Frontal cortex (tissue), 4 donors: Measurements from ENCODE around the gene PDZD8. TPM values are rescaled to one million over a fixed set of nuclear protein-coding genes. Genes with fewer than 3 reads are reported as not detected.
A peak's percentile ranks its signal among the peaks of the same experiment; 100 is the strongest.

Experiments used
- DNase-seq, 2 donors: peaks; one replicate each; pipeline ENCODE4 v3.0.0; 2012; ENCODE audit warnings: low spot score in 2 of 2
- FAIRE-seq: peaks from 2 replicates; lab custom pipeline; 2012; peaks lifted over from hg19 to GRCh38; lab: Jason Lieb, UNC
- total RNA-seq: library from RNA; depleted of rRNA; stranded (reverse); fragments of >200 nt; gene quantifications from one replicate; pipeline ENCODE4 v1.2.3, GENCODE V29; 2014
- donor health status: control.
- donor health status: control.
- donor health status: control.

Gene PDZD8
- total RNA-seq, 1 donor from 2014 or later: 22.0 TPM

DNA sequence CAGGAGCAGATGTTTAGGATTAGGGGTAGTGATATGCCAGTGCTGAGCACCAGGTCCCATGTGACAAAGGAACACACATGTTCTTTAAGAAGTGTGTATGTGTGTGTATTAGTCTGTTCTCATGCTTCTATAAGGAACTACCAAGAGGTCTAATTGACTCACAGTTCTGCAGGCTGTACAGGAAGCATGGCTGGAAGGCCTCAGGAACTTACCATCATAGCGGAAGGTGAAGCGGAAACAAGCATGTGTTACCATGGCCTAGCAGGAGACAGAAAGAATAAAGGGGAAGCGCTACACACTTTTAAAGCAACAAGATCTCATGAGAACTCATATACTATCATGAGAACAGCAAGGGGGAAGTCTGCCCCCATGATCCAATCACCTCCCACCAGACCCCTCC is 22.8 kb upstream of the PDZD8 start:
- DNase-seq (no peak), FAIRE-seq (no peak)

DNA sequence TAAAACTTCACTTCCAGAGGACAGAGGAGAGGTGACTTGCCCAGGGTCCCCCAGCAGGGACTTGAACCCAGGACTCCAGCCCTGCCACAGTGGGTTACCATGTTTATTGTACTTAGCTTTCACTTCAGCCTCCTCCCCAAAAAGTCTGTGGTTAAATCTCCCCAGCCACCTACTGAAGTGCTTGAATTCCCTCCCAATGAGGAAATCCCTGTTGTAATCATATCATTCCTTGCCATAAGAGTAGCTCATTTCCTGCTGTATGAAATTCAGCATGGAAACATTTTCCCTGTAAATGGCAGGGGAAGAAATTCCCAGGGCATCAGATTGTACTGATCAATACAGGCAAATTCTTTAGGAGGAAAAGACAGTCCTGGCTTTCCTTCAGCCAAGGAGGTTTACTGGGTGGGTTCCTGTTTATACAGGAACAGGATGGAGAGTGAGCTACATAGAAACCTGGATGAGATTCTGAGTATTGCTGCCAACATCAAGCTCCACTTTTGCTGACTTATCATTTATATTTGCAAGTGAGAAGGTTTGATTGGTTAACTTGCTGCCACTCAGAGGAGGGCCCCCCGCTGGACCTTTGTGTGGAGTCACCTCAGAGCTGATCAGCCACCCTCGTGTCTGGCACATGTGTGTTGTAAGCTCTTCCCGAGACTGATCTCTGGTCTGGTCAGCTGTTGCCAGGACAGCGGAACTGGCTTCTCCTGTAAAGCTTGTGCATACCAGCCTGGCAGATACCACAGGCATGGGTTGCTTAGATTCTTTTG is 16.4 kb upstream of the PDZD8 start:
- DNase-seq (no peak), FAIRE-seq (no peak)

DNA sequence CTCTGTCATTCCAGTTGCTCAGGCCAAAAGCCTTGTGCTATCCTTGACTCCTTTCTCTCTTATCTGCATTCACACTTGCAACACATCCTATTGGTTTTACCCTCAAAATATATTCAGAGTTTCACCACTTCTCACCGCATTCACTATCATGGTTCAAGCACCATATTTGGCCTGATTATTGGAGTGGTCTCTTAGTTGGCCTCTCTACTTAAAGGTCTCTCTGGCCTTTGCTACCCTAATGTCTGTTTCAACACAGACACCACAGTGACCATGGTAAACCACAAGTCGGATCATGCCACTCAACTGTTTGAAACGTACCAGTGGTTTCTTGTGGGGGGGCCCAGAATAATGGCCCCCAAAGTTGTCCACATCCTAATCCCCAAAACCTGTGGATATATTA is 15.2 kb upstream of the PDZD8 start:
- no peak for DNase-seq
- no peak for FAIRE-seq

DNA sequence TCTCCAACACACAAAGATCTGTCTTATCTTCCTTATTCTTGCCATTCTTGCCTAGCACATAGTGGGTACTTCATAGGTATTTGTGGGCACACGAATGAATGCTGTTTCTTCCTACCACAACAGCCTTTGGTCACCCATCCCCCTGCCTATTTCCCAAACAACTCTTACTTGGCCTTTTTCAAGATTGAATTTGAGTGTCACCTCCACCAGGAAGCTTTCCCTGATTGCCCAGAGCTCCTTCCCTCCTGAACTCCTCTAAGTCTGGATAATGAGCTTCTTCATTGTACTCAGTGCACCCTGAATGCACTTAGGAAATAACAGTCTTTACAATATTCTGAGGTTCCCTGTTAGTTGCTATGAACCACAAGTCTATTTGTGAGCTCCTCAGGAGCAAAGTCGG is 11.6 kb upstream of the PDZD8 start:
- no peak for FAIRE-seq
- no peak for DNase-seq

DNA sequence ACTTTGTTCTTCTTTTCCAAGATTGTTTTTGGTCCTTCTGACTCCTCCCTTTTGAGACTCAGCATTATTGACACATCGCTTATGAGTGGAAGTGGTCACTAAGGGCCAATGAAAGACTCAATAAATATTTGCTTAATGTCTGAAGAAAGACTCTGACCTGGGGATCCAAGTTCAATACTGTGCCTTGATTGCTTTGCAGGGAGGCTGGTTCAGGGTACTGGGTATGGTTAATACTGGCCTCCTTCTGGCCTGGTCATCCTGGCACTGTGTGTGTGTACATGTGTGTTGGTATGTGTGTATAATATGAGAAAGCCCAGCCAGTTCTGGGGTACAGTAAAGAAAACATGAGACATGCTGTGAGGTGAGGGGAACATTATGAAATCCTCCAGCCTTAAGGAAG is 7.6 kb upstream of the PDZD8 start:
- no peak for DNase-seq
- no peak for FAIRE-seq

DNA sequence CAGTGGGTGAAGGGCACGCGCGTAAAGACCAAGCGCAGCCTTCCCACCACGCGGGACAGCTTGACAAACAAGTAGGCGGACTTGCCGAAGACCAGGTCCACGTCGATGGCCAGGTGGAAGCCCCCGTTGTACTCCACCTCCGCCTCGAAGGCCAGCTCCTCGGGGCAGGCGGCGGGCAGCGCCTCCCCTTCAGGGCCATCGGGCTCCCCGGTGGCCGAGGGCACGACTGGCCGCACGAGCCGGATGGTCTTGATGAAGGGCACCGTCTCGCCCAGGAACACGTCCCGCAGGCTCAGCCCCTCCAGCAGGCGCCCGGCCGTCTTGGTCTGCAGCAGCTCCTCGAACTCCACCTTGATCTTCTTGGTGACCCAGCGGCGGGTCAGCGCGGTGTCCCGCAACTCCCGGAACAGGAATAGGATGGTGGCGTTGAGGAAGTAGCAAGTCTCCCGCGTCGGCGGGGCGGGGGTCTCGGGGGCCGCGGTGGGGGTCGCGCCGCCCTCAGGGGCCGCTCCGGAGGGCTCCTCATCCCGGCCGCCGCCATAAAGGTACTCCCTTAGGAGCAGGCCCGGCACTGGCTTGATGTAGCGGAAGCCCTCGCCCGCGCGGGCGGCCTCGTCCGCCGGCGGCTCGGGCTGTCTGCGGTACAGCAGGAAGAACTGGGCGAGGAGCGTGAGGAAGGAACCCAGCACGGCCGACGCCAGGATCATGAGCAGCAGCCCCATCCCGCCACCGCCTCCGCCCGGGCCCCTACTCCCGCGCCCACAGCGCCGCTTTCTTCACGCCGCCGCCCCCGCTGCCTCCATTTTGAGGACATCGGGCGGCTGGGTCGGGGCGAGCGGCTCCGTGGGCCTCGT is 507 bp downstream of the PDZD8 start:
- DNase-seq: peak; percentile 8 to 44
- no peak for FAIRE-seq

DNA sequence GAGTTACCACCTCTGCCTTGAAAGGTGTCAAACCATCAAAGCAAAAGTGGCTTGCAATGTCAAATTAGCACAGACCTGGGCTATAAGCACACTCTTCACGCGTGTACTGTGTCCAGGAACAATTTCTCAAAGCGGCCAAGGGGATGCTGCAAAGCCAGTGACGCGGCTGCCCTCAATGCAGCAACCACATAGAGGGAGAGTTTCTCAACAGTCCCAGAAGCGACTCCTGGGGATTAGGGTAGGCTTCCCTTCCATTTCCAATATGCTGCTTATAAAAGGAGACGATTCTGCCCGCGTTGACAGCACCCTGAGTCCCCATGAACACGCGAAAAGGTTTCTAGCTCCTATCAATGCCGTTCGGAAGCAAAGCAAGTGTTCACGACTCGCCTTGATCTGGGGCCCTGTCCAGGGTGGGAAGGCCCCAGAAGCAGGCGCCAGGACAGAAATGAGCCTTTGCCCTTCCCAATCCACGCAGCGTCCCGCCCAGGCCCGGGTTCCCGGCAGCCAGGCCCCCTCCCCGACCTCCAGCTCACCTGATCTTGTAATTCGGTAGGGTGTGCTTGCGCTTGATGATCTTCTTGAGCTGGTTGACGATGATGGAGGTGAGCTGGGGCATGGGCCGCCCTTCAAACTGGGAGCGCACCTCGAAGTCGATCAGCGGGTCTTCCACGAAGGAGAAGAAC is 1.3 kb downstream of the PDZD8 start:
- FAIRE-seq: no peak

DNA sequence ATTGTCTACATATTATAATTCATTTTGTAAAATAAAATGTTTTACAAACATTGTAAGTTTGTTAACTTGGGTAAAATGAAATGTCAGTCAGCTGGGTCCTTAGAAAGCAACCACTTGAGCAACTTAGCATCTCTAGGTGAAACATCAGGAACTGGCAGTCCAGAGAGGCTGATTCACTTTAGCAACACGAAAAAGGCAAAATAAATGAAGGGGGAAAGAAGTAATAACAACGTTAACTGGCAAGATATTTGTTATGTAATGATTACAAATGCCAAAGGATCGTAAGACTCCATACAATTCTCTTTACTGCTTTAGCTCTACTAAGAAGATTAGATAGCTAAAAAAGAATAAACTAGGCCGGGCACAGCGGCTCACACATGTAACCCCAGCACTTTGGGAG is 5.0 kb downstream of the PDZD8 start:
- no peak for DNase-seq
- FAIRE-seq: no peak

More for the DNA sequence above, 1.3 kb downstream of the PDZD8 start:
- peak; percentile 12 to 37 for DNase-seq

DNA sequence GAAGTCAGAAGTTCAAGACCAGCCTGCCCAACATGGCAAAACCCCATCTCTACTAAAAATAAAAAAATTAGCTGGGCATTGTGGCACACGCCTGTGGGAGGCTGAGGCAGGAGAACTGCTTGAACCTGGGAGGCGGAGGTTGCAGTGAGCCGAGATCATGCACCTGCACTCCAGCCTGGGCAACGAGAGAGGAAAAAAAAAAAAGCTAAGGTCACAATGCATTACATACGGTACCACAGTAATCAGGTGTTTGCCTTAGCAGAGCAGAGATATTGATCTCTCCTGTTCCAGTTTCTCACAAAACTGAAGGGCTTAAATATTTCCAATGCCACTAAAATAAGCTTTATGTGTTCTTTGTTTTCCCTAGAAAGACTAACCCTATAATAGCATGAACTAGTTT is 7.5 kb downstream of the PDZD8 start:
- DNase-seq: no peak
- FAIRE-seq: no peak

DNA sequence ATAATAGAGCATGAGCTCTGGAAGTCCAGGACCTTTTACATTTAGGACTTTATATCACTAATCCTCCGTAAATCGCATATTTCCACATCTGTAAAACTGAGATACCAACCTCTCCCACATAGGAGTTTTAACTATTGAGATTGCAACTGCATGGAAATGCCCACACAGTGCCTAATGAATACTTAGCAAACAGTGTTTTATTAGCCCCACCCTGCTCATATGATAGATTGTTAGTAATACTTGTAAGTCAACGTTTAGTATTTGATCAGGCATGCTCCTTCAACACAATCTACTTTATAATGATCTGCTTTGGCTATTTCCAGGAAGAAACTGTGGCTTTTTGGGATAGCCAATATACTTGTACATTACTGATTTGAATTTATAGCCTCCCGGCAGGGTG is 8.5 kb downstream of the PDZD8 start:
- DNase-seq (no peak), FAIRE-seq (no peak)

DNA sequence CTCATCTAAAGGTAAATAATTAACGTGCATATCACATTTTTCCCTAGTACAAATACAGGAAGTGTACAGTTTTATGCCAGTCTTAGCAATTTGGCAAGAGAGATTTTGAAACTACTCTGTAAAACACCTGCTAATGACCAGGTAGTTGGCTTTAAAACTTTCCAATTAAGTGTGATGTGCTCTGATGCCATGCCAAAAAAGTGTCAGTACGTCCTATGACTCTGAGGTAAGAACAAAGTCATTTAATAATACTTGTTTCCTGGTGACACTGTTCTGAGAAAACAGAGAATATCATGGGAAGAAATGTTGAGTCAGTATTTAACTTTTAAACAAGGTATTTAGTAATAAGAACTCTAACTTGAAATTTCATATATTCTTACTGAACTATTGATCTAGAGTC is 9.6 kb downstream of the PDZD8 start:
- FAIRE-seq: no peak
- DNase-seq: no peak

DNA sequence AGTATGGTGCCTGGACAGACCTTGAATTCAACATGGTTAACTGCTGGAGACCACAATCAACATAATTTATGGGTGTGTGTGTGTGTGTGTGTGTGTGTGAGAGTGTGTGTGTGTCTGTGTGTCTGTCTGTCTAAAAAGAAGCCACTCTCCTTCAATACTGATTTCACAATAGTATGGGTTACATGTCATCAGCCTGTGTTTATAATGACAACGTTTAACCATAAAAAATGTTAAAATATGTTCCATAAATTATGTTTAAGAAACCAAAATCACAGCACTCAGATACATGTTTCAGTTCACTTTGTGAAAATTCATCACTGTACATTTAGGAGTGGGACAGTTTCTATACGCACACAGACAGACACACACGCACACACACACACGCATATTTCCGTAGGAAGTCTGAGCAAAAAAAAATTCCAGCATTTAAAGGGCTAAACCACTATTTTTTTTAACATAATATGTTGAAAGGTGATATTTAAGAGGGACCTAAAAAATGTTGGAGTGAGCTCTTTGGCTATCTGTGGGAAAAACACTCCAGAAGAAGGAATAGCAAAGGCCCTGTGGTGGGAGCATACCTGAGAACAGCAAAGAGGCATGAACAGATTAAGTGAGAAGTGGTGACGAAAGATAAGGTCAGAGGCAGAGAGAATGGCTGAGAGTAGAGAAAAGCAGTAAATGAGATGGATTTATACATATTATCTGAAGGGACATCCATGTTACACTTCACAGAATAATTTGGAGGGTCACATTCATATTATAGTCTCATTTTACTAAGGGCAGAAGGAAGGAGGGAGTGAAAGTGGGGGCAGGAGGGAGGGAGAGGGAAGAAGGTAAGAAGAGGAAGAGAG is 10.9 kb downstream of the PDZD8 start:
- DNase-seq: no peak
- FAIRE-seq: no peak

DNA sequence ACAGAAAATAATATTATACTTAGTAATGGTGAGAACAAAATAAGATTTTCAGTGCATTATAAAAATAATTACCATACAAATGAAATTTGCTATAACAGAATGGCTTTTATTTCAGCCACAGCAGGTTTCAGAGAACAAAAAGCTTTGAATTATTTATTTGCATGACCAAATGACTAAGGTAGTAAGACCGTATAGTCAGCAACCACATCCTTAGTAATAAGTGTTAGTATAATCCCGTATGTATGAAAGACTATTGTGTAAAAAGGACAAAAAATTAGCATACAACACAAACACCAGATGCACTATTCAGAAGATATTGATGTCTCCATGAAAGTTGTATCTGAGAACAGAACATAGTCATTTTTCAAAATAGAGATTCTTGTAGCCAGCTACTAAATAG is 12.2 kb downstream of the PDZD8 start:
- no peak for FAIRE-seq
- DNase-seq: no peak

DNA sequence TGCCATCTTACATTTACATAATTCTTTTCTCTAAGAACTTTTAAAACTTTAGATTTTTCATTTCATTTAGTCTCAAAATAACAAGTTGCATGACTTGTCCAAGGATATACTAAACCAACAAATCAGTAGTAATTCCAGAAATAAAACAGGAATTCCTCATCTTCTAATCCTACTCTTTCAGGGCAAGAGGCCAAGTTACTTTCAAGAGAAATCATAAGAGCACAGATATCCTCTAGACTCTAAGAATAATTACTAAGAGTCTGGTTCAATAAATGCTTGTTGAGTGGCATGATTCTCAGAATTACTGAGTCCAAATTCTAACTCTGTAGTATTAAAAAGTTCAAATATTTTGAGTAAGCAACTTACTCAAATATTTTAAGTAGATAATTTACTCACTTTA is 12.9 kb downstream of the PDZD8 start:
- no peak for FAIRE-seq
- DNase-seq: no peak

DNA sequence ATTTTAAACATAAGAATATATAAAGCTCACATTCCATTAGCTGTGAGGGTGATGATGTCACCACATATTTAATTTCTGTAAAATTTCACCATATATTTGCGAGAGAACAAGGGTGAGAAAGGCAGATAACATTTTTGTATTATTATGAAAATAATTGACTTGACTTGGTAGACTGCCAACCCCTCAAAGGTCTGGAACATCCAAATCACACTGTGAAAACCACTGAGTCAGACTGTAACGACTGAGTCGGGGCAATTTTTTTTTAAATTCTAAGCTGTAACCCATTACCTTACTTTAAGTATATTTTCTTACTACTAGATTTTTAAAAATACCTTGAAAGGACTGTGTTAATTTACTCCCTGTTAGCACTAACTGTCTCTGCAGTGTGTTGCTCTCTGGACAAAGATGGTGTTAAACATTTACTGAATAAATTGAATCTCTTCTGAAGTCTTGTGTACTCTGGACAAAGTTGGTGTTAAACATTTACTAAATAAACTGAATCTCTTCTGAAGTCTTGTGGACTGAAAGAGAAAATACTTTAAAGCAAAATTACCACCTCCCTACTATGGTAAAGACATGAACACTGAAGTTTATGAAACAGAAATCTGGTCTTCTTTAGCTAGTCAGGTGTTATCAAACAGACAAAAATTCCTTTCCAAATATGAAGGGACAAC is 14.1 kb downstream of the PDZD8 start:
- FAIRE-seq (no peak), DNase-seq (no peak)

DNA sequence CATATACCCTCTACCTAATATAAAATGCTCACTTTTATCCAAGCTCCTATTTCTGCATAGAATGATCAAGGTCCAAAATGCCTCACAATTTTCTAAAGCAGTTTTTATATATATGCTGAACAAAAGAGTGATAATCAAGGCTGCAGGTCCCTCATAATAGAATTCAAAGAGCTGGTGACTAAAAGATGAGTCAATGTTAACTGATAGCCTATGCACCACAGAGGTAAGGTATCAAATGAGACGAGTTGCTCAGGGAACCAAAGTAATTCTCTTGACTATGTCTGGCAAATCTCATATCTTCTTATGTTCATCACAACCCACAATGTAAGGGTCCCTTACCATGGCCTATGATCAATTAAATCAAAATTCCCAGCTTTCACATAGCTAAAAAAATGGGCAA is 15.2 kb downstream of the PDZD8 start:
- no peak for DNase-seq
- FAIRE-seq: no peak

DNA sequence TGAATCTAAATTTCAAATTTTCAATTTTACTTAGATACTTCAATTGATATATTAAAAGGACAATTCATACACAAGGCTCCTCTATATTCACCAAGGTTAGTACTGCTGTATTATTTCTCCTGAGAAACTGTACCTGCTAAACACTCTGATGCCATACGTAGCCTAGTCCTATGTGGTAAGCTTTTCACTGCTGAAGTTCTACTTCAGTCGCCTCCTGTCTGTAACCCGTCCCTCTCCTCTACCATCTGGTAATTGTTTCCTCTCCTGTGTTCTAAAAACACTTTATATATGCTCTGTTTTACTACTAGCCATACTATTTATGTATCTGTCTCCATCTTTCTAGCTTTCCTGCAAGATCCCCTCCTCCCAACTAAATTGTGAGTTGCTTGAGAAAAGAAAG is 20.2 kb downstream of the PDZD8 start:
- DNase-seq (no peak), FAIRE-seq (no peak)

DNA sequence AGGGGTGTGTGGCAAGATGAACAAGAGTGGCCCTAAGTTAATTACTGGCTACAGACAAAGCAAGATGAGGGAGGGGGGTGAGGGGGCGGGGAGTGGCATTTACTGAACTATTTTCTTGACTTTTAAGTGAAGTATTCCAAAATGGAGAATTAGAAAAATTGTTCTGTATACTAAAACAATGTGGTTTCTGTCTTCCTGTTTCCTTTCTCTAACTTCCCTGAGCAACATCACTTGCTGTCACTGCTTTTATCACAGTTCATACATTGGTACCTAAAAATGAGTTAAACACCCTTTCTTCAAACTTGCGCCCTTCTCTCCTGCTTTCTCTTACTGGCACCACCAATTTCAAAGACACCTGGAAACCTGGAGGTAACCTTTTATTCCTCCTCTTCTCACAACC is 21.6 kb downstream of the PDZD8 start:
- DNase-seq: no peak
- FAIRE-seq: no peak

DNA sequence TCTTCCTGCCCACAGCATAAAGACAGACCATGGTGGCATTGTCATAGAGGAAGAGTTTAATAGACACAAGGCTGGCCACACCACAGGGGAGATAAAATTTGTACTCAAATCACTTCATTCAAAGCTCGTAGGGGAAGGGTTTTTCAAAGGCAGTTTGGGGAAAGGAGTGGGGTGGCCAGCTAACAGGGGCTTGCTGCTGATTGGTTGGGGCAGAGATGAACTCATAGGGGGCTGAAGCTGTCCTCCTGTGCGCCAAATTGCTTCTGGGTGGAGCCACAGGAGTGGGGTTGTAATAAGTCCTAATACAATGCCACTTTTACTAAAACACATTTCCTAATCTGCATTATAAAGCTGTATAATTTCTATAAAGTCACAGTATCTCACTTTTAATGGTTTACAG is 22.5 kb downstream of the PDZD8 start:
- FAIRE-seq (no peak), DNase-seq (no peak)
